NCI-H1694 treated with DMSO at 0.1 percent for 48 hours (cell line): Measurements from ENCODE around the gene ALPK3.

Experiments used
- DNase-seq: peaks from one replicate; lab custom pipeline; 2025; lab: John Stamatoyannopoulos, UW

ALPK3 gene, protein sequence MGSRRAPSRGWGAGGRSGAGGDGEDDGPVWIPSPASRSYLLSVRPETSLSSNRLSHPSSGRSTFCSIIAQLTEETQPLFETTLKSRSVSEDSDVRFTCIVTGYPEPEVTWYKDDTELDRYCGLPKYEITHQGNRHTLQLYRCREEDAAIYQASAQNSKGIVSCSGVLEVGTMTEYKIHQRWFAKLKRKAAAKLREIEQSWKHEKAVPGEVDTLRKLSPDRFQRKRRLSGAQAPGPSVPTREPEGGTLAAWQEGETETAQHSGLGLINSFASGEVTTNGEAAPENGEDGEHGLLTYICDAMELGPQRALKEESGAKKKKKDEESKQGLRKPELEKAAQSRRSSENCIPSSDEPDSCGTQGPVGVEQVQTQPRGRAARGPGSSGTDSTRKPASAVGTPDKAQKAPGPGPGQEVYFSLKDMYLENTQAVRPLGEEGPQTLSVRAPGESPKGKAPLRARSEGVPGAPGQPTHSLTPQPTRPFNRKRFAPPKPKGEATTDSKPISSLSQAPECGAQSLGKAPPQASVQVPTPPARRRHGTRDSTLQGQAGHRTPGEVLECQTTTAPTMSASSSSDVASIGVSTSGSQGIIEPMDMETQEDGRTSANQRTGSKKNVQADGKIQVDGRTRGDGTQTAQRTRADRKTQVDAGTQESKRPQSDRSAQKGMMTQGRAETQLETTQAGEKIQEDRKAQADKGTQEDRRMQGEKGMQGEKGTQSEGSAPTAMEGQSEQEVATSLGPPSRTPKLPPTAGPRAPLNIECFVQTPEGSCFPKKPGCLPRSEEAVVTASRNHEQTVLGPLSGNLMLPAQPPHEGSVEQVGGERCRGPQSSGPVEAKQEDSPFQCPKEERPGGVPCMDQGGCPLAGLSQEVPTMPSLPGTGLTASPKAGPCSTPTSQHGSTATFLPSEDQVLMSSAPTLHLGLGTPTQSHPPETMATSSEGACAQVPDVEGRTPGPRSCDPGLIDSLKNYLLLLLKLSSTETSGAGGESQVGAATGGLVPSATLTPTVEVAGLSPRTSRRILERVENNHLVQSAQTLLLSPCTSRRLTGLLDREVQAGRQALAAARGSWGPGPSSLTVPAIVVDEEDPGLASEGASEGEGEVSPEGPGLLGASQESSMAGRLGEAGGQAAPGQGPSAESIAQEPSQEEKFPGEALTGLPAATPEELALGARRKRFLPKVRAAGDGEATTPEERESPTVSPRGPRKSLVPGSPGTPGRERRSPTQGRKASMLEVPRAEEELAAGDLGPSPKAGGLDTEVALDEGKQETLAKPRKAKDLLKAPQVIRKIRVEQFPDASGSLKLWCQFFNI (N-terminal part only)

DNA sequence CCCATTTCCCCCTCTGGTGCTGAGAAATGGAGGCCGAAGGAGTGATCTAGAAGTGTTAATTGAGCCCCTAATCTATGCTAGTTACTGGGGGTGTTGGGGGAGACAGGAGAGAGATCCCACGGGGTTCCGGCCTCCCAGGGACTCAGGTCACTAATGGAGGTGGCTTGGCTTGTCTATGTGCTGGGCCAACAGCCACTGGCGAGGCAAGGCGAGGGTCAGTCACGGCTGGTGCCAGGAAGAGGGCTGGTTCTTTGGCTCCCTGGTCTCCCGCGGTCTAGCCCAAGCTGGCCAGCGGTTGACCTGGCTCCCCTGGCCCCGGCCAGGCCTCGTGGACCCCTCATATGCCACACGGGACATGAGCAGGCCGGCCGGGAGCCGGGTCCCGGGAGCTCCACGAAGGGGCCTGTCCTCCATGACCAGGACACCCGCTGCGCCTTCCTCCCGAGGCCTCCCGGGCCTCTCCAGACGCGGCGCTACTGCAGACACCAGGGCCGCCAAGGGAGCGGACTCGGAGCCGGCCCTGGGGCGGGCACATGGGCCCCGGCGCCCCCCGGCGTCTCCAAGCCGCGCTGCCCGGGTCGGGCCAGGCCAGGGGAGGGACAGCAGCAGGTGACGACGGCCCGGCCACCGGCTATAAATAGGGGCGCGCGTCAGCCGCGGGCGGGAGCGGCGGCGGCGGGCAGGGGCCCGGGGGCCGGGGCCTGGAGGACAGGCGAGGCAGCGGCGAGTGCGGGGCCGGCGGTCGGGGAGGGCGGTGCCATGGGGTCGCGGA lies at the start of gene ALPK3:
ALPK3 (plus strand) TSS at position 663 of the 772 bp plus-strand sequence; CDS start at position 760, 97 bp downstream.
- DNase-seq: no peak

DNA sequence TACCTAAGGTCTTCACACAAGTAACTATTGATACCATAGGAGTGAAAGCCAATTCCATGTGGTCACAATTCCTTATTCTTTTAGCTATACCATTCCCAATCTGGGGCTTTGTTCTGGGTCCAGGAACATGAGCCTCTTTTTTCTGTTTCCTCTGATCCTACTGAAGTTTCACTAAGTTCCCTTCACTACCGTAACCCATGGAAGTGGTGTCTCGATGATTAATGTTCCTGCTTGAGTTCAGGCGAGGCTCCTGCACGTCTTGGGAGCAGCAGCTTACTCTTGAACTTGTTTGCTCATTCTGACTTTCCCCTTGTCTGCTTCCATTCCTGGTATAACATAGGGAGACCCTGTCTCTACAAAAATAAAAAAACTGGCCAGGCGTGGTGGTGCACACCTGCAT lies 45.1 kb upstream of the ALPK3 start:
- DNase-seq: no peak

DNA sequence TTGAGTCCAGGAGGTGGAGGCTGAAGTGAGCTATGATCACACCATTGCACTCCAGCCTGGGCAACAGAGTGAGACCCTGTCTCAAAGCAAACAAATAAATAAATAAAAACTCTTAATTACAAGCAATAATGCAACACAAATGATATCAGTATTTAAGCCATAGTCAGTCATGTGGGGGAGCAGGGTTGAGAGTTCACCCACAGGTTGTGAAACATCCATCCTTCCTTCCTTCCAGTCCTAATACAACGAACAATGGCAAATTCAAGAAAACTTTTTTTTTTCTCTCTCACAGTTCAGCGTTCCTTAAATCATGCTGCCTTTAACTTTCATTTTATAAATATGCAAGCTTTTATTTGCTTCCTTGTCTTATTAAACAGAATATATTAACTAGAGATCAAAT lies 44.7 kb upstream of the ALPK3 start:
- no peak for DNase-seq

DNA sequence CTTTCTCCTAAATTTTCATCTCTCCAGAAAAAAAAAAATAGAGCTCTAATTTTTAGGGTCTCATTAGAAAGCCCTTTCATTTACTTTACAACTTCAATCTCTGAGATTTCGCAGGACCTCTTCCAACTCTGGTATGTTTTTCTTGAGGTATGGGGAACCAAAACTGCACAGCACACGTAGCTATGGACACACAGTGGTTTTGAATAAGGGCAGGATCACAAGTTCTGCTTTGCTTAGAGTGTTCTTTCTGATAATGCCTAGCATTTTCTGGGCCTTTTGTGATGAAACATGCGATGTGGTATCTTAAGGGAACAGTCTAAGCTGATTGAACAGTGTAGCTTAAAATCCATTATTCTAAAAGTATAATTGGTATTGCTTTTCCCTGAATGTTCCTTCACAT lies 43.4 kb upstream of the ALPK3 start:
- DNase-seq: no peak

DNA sequence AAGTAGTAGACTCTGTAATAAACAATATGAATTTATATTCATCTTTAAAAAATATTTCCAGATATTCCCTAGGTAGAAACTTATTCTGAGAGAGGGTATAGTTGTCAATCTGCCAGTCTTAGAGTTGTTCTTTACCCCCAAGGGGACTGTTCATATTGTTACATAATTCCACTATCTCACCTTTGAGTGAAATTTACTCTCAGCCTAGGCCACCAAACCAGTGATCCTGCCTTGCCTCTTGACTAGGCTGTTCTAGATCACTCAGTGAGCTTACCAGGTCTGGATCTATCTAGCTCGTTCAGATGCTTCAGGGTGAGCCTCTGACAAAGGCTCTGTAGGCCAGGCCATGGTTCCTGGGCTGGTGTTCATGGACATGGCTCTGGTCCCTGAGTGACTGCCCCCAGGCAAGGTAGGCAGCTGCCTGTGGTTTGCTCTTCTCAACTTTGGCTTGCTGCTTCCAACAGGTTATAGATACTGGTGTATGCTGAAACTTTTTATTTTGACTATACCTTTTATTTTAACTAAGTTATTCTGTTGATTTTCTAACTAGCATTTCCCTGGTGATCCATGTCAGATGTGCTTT lies 41.2 kb upstream of the ALPK3 start:
- DNase-seq: no peak

DNA sequence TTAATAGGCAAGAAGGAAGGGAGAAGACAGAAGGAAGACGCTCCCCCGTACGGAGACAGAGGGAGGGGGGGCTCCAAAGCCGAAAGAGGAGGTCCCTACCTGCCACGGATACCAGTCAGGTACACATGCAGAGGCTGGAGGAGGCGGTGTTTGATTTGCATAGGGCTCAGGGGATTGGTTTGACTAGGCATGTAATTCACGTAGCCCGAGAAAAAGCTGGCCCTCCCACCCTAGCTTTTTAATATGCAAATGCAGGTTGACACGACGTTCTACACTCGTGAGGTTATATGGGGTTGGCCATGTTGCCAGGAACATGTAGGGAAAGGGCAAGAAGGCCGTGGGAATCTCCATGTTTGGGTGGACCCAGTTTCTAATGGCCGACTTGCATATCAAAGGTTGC lies 39.0 kb upstream of the ALPK3 start:
- no peak for DNase-seq

DNA sequence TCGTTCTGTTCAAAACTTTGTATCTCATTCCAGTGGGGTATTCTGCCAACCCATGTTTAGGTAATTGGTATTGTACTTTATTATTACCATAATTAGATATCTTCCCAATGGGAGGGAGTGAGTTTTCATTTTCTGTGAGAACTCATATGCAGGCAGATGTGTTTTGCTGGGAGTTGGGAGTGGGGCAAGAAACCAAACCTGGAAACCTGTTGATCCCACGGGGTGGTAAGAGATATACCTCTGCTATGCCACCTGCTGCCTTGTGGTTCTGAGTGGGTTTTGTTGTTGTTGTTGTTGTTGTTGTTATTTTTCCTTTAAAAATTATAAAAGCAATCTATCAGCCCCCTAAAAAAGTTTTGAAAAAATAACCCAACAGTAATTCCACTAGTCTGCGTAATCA lies 36.7 kb upstream of the ALPK3 start:
- DNase-seq: no peak

DNA sequence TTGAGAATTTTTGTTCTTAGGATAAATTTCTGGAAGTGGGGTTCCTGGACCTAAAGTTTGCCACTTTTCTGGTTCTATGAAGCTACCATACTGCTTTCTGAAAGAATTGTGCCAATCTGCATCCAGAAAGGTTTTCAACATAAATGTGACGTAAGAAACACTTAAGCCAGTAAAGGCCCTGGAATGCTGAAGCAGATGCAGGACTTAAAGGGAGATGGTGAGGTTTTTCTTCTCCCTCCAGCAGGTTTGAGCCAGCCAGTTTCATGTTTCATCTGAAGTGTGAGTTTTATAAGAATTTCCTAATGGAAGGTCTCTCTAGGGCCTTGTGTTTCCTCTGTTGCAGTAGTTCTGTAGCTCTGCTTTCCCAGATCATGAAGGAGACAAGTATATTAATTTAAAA lies 35.7 kb upstream of the ALPK3 start:
- DNase-seq: no peak

DNA sequence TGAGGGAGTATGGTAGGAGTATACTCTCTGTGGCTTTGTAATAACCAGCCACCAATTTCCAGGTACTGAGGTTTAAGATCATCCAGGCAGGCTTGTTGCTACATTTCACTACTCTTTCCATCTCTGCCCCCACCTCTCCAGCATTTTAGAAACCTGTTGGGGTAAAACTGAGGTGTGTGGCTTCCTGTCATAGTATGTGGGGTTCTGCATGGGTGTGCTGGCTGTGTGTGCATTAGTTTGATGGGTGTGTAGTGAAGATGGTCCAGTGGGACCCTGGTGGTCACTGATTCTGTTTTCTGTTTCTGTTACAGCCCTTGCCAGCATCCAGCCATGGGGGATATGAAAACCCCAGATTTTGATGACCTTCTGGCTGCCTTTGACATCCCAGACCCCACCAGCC lies 34.8 kb upstream of the ALPK3 start:
- no peak for DNase-seq

DNA sequence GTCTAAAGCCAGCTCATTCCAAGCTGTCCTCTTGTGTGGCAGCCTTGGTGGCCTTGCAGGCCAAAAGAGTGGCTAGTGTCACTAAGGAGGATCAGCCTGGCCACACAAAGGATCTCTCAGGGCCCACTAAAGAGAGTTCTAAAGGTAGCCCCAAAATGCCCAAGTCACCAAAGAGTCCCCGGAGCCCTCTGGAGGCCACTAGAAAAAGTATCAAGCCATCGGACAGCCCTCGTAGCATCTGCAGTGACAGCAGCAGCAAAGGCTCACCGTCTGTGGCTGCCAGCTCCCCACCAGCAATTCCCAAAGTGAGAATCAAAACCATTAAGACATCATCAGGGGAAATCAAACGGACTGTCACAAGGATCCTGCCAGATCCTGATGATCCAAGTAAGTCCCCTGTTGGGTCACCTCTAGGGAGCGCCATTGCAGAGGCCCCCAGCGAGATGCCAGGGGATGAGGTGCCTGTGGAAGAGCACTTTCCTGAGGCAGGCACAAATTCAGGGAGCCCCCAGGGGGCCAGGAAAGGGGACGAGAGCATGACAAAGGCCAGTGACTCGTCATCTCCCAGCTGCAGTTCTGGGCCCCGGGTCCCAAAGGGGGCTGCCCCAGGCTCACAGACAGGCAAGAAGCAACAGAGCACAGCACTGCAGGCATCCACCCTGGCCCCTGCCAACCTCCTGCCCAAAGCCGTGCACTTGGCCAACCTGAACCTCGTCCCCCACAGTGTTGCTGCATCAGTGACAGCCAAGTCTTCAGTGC lies 33.5 kb upstream of the ALPK3 start:
- DNase-seq: no peak

DNA sequence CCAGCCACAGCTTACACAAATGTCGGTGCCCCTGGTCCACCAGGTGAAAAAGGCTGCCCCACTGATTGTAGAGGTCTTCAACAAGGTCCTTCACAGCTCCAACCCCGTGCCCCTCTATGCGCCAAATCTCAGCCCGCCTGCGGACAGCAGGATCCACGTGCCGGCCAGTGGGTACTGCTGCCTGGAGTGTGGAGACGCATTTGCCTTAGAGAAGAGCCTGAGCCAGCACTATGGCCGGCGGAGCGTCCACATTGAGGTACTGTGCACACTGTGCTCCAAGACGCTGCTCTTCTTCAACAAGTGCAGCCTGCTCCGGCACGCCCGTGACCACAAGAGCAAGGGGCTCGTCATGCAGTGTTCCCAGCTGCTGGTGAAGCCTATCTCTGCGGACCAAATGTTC lies 32.9 kb upstream of the ALPK3 start:
- DNase-seq: no peak

DNA sequence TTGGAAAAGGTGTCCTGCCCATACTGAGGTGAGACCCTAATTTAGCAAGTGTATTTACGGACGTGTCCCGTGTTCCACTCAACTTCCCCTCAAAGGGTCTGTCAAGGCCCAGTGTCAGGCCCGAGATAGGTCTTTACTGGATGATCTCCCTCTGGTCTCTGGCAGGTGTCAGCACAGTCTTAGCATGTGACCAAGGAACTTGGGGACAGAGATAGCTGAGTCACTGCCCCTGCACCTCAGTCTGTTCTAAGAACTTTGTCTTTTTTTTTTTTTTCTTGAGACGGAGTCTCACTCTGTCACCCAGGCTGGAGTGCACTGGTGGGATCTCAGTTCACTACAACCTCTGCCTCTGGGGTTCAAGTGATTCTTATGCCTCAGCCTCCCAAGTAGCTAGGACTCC lies 32.1 kb upstream of the ALPK3 start:
- no peak for DNase-seq

DNA sequence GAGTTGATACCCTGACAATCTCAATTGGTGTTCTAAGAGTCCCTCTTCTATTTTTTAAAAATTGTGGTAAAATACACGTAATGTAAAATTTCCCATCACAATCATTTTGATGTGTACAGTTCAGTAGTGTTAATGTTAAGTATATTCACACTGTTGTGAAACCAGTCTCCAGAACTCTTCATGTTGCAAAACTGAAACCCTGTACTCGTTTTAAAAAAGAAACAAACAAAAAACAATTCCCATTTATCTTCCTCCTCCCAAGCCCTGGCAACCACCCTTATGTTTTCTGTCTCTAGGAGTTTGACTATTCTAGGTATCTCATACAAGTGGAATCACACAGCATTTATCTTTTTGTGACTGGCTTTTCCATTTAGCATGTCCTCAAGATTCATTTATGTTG lies 28.7 kb upstream of the ALPK3 start:
- no peak for DNase-seq

DNA sequence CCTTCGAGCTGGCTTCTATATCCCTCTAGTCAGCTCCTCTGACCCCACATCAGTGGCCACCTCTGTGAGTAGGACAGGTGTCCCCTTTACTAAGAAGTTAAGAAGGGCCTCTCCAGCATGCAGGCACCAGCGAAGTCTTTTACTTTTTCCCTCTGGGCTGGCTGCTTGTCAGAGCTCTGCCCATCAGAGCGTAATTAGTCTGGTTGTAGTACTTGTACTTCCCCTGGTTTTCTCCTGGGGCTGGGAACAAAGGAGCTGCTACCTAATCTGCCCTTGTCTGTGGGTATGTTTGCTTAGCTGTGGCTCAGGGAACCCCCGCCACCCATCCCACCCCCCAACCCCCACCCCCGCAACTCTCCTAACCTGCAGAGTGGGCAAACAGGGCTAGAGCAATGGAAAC lies 27.4 kb upstream of the ALPK3 start:
- DNase-seq: no peak

DNA sequence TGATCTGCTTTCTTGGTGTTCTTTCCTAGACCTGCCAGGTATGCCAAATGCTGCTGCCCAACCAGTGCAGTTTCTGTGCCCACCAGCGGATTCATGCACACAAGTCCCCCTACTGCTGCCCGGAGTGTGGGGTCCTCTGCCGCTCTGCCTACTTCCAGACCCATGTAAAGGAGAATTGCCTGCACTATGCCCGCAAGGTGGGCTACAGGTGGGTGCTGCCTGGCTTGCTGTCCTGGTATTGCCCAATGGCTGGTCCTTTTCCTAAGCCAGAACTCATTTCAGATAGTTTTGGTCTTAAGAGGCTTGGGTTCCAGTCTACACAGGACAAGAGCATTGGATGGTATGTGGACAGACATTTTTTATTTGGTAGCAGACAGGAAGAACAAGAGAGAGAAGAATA lies 26.5 kb upstream of the ALPK3 start:
- DNase-seq: no peak

DNA sequence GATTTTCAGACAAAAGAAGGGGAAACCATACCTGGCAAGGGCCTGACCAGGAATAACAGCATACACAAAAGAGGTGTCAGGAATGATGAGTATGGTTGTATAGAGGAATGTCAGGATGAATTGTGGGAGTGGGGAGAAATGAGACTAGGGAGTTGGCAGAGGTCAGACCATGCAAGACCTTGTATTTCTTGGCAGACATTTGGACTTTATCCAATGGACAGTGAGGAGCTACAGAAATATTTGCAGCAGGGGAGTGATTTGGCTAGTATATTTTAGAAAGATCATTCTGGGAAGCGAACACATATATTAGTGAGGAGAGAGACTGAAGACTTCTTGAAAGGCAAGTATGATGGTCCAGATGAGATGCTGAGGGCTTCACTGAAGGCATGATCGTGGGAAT lies 25.4 kb upstream of the ALPK3 start:
- DNase-seq: no peak

DNA sequence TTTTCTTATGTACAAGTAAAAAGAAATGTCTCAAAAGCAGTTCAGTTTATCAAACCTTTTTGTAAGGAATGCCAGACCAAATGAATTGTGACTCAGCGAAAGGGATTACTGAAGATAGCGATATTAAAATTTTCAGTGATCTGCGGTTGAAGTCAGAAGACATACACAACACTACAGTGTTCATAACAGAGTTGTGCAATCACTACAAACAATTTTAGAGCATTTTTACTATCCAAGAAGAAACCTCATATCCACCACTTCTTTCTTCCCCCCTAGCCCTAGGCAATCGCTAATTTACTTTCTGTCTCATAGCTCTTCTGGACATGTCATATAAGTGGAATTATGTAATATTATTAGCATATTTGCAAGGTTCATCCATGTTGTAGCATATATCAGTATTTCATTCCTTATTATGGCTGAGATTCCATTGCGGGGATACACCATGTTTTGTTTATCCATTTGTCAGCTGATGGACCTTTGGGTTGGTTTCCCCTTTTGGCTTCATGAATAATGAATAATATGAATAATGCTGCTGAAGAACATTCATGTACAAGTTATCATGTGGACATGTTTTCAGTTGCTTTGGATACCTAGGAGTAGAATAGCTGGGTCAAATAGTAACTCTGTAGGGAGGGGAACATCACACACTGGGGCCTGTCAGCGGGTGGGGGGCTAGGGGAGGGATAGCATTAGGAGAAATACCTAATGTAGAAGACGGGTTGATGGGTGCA lies 23.6 kb upstream of the ALPK3 start:
- no peak for DNase-seq

DNA sequence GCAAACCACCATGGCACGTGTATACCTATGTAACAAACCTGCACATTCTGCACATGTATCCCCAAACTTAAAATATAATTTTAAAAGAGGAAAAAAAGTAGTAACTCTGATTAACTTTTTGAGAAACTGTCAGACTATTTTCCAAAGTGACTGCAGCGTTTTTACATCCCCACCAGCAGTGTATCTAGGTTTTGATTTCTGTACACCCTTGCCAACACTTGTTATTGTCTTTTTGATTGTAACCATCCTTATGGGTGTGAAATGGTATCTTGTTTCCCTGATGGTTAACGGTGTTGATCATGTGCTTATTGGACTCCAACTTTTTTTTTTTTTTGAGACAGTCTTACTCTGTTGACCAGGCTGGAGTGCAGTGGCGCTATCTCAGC lies 23.0 kb upstream of the ALPK3 start:
- no peak for DNase-seq

DNA sequence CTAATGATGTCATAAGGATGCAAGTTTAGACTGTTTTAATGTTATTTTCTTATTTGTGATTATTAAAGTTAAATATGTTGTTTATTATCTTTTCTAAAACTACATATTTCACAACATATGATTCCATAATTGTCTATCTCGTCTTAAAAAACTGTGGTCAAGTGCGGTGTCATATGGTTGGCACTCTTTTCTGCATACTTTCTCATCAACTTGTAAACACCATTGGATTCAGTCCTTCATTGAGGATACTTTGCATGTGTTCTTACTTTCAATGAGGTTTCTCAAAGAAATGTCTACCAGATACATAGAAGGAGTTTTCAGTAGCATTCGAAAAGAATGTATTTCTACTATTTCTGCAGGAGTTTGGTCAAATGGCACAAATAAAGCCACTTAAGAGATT lies 22.0 kb upstream of the ALPK3 start:
- DNase-seq: no peak

DNA sequence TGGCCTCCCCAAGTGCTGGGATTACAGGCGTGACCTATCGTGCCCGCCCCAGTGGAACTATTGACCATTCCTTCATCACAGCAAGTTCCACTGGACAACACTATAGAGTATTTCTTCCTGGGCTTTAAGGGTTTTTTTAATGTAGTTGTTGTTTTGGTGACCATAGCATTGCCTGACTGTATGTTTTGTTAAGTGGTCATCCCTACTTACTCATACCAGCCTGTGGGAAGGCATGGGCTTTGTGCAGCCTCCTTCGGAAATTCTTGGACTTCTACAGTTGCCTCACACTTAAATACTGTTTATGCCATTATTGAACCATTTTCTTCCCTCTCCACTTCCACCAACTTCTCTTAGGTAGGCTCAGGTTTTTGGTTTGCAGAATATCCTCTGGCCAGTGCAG lies 19.9 kb upstream of the ALPK3 start:
- DNase-seq: no peak
